Measurements from ENCODE around the gene PVR. TPM values are rescaled to one million over a fixed set of nuclear protein-coding genes. Genes with fewer than 3 reads are reported as not detected.
"Not testable (repeated sequence)": the region's sequence is repeated elsewhere in the genome, so short reads cannot be mapped to it uniquely, and the experiment has no call there.

The PVR gene
- total RNA-seq, 2 experiments from 2014 or later: 0.67 to 0.82 TPM

- H3K27me3 Mint-ChIP-seq: peaks cover 4% of the 10 kb centered on the region
- no peaks in the 10 kb centered on the region for H3K36me3 Mint-ChIP-seq (ENCODE audit: low read depth)
- no peaks in the 10 kb centered on the region for H3K36me3 ChIP-seq (ENCODE audit: insufficient read depth, low read length)
- ATAC-seq (ENCODE audit: poor library complexity) (no peak), DNase-seq (no peak)
- H3K4me1 ChIP-seq (ENCODE audit: insufficient read depth, low read length): no peaks in the 10 kb centered on the region
- H3K27ac ChIP-seq (ENCODE audit: low read depth in 1 of 2, low read length in 2 of 2): no peak overlapping the region
- no peaks in the 10 kb centered on the region for H3K4me1 Mint-ChIP-seq (ENCODE audit: low read depth)
- no peaks in the 10 kb centered on the region for H3K27me3 ChIP-seq (ENCODE audit: control insufficient read depth in 1 of 2, insufficient read depth in 2 of 2, low read length in 2 of 2)
- no peak overlapping the region for H3K4me3 ChIP-seq (ENCODE audit: low read length)
- intact Hi-C loops (cut with DNase I, micrococcal nuclease): no loop called here
- no peak overlapping the region for H3K27ac Mint-ChIP-seq
- POLR2A ChIA-PET: no interaction called here
- CTCF ChIA-PET: no interaction called here
- no peak overlapping the region for H3K4me3 Mint-ChIP-seq
- H3K9me3 Mint-ChIP-seq: no peaks in the 10 kb centered on the region
- TF ChIP-seq CTCF (IDR thresholded peaks at IDR 0.05): no peak
- H3K9me3 ChIP-seq (ENCODE audit: control insufficient read depth in 1 of 2, insufficient read depth in 1 of 2, low read length in 2 of 2): peaks cover 0 to 4% of the 10 kb centered on the region in 2 experiments
These were observed 25.5 kb downstream of the PVR start for GRCh38 chr19:44668985-44669764.

GRCh38 chr19:44670027-44670426 lies 26.3 kb downstream of the PVR start:
- H3K4me3 Mint-ChIP-seq; DNase-seq; H3K9me3 ChIP-seq (ENCODE audit: control insufficient read depth in 1 of 2, insufficient read depth in 1 of 2, low read length in 2 of 2); intact Hi-C loops (cut with DNase I, micrococcal nuclease); POLR2A ChIA-PET; H3K27ac ChIP-seq (ENCODE audit: low read depth in 1 of 2, low read length in 2 of 2); H3K36me3 ChIP-seq (ENCODE audit: insufficient read depth, low read length); H3K27me3 ChIP-seq (ENCODE audit: control insufficient read depth in 1 of 2, insufficient read depth in 2 of 2, low read length in 2 of 2); H3K27ac Mint-ChIP-seq; H3K27me3 Mint-ChIP-seq; H3K4me1 ChIP-seq (ENCODE audit: insufficient read depth, low read length); H3K9me3 Mint-ChIP-seq; ATAC-seq (ENCODE audit: poor library complexity); CTCF ChIA-PET; H3K4me3 ChIP-seq (ENCODE audit: low read length); H3K4me1 Mint-ChIP-seq (ENCODE audit: low read depth); H3K36me3 Mint-ChIP-seq (ENCODE audit: low read depth): not testable (repeated sequence)

GRCh38 chr19:44671400-44671799 lies 27.7 kb downstream of the PVR start, which contains the start of gene CEACAM19:
TSS of gene CEACAM19 (plus strand) at chr19:44671482. CDS start at chr19:44671932, 450 bp downstream.
- ChIA-PET POLR2A (no interaction called here), CTCF (interaction anchor here (0.7 kb wide), 1 partner anchor 641 kb away, joined by 3 read pairs; no protein-coding TSS in a partner anchor)
- Mint-ChIP-seq H3K27ac (no peak within 1 kb of the TSS), H3K36me3 (ENCODE audit: low read depth) (no peaks in the 10 kb centered on the region), H3K9me3 (no peaks in the 10 kb centered on the region), H3K27me3 (peaks cover 4% of the 10 kb centered on the region), H3K4me1 (ENCODE audit: low read depth) (no peaks in the 10 kb centered on the region), H3K4me3 (no peak within 1 kb of the TSS)
- Histone ChIP-seq H3K36me3 (ENCODE audit: insufficient read depth, low read length) (no peaks in the 10 kb centered on the region), H3K4me1 (ENCODE audit: insufficient read depth, low read length) (no peaks in the 10 kb centered on the region), H3K4me3 (ENCODE audit: low read length) (no peak within 1 kb of the TSS), H3K9me3 (ENCODE audit: control insufficient read depth in 1 of 2, insufficient read depth in 1 of 2, low read length in 2 of 2) (peaks cover 0 to 4% of the 10 kb centered on the region in 2 experiments), H3K27me3 (ENCODE audit: control insufficient read depth in 1 of 2, insufficient read depth in 2 of 2, low read length in 2 of 2) (no peaks in the 10 kb centered on the region), H3K27ac (ENCODE audit: low read depth in 1 of 2, low read length in 2 of 2) (no peak within 1 kb of the TSS)
- intact Hi-C loops (cut with DNase I, micrococcal nuclease): no loop called here
- no peak for ATAC-seq (ENCODE audit: poor library complexity)
- TF ChIP-seq CTCF (IDR thresholded peaks at IDR 0.05): no peak
- DNase-seq: no peak

- Histone ChIP-seq H3K27ac (ENCODE audit: low read depth in 1 of 2, low read length in 2 of 2) (no peak overlapping the region), H3K4me3 (ENCODE audit: low read length) (no peak overlapping the region), H3K9me3 (ENCODE audit: control insufficient read depth in 1 of 2, insufficient read depth in 1 of 2, low read length in 2 of 2) (peaks cover 0 to 4% of the 10 kb centered on the region in 2 experiments), H3K27me3 (ENCODE audit: control insufficient read depth in 1 of 2, insufficient read depth in 2 of 2, low read length in 2 of 2) (no peaks in the 10 kb centered on the region), H3K4me1 (ENCODE audit: insufficient read depth, low read length) (no peaks in the 10 kb centered on the region), H3K36me3 (ENCODE audit: insufficient read depth, low read length) (no peaks in the 10 kb centered on the region)
- intact Hi-C loops (cut with DNase I, micrococcal nuclease): no loop called here
- Mint-ChIP-seq H3K36me3 (ENCODE audit: low read depth) (no peaks in the 10 kb centered on the region), H3K4me1 (ENCODE audit: low read depth) (no peaks in the 10 kb centered on the region), H3K27me3 (peaks cover 4% of the 10 kb centered on the region), H3K9me3 (no peaks in the 10 kb centered on the region), H3K27ac (no peak overlapping the region), H3K4me3 (no peak overlapping the region)
- ChIA-PET CTCF (no interaction called here), POLR2A (no interaction called here)
- DNase-seq (no peak), ATAC-seq (ENCODE audit: poor library complexity) (no peak)
- no peak for TF ChIP-seq CTCF (IDR thresholded peaks at IDR 0.05)
These were observed 28.5 kb downstream of the PVR start for GRCh38 chr19:44672226-44672625.

Measured in CD4-positive, alpha-beta T cell (primary cell).